Subcutaneous adipose tissue (tissue), 4 donors: ENCODE results near the gene EML2. TPM values are rescaled to one million over a fixed set of nuclear protein-coding genes. Genes with fewer than 3 reads are reported as not detected.

Experiments used
- total RNA-seq, 4 donors: library from RNA; depleted of rRNA; stranded (reverse); fragments of >200 nt; gene quantifications; one replicate each; pipeline ENCODE4 v1.1.0, GENCODE V29; 2016
- TF ChIP-seq, protein P1 (sequence below): fragments of 450-650 bp; IDR thresholded peaks from one replicate; pipeline ENCODE4 v1.5.1; 2016; ENCODE audit warnings: low read depth, mild to moderate bottlenecking, control low read depth, antibody characterized with exemption, moderate library complexity

EML2 gene
- total RNA-seq, 4 donors from 2014 or later, result 5.4 to 32.6 (median 20.7) TPM

- TF ChIP-seq, protein P1, sequence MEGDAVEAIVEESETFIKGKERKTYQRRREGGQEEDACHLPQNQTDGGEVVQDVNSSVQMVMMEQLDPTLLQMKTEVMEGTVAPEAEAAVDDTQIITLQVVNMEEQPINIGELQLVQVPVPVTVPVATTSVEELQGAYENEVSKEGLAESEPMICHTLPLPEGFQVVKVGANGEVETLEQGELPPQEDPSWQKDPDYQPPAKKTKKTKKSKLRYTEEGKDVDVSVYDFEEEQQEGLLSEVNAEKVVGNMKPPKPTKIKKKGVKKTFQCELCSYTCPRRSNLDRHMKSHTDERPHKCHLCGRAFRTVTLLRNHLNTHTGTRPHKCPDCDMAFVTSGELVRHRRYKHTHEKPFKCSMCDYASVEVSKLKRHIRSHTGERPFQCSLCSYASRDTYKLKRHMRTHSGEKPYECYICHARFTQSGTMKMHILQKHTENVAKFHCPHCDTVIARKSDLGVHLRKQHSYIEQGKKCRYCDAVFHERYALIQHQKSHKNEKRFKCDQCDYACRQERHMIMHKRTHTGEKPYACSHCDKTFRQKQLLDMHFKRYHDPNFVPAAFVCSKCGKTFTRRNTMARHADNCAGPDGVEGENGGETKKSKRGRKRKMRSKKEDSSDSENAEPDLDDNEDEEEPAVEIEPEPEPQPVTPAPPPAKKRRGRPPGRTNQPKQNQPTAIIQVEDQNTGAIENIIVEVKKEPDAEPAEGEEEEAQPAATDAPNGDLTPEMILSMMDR, result no peak
Measured at GRCh38 chr19:45576682-45577081, 62.5 kb downstream of the EML2 start.

DNA sequence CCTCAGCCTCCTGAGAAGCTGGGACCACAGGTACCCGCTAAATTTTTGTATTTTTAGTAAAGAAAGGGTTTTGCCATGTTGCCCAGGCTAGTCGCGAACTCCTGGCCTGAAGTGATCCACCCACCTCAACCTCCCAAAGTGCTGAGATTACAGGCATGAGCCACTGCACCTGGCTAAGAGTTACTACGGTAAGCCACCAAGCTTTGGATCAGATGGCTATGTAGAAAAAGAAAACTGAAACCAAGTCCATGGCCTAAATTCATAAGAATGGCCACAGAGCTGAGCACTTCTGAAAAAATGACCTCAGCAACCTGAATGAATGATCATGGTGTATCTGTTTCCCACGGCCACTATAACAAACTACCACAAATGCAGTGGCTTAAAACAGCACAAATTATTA, 64.0 kb downstream of the EML2 start:
- TF ChIP-seq, protein P1, result no peak

- TF ChIP-seq, protein P1, result no peak
Measured at GRCh38 chr19:45574526-45574925, 64.7 kb downstream of the EML2 start.

DNA sequence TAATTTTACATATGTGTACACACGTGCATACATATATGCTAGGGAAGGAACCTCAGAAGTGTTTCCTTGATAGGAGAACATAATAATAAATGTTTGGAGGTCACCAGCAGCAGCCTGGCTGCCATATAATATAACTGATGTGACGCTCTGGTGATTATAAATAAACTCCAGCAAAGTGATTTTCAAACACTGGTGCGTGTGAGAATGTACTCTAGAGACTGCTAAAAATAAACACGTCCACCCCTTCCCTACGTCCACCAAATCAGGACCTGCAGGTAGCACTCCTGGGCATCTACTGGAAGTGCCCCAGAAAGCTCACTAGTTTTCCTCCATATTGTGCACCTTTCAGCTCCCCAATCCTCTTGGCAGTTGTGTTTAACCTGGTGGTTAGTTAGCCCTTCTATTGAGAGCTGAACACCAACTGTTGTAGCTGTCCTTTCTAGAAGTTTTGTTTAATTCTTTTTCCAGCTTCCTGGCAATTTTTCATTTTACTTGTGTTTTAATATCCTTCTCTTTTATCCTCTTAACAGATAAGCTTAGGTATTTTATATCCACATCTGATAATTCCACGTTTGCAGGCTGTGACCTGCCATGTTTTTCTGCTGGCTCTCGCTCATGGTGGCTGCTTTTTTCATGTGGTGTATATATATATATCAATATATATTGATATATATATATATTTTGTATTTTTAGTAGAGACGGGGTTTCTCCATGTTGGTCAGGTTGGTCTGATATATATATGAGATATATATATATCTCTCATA, 67.6 kb downstream of the EML2 start:
- TF ChIP-seq, protein P1, result no peak

DNA sequence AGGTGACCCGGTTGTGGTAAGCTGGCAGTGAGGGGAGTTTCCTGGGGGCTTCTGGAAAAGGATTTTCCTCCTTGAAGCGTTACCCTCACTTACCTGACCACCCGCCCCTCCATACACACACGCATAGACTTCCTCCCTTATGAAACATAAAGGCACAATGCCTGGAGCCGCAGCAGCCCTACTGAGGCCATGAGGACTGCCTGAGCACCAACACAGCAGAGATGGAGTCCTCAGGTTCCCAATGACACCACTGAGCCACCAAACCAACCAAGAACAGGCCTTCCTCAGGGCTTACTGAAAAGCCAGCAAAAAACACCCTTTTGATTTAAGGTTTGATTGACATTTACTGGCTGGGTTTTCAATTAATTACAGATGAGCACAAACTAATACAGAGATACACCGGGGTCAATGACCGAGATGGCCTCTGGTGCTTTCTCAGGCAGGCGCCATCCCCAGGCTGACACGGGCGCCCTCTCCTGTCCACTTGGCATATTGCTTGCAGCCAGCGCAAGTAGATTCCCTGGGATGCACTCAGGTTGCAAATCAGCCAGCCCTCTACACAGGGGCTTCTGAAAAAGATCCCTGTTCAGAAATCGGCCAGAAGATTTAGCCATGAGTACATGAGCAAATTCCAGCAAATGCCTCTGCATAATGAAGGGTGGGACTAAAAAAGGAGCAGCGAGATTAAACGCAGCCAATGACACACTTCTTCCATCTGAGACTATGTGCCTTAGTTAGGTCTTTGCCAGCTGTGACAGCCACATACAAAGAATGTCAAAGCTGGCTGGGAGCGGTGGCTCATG, 69.4 kb downstream of the EML2 start:
- TF ChIP-seq, protein P1, result no peak

GRCh38 chr19:45568732-45569131, 70.5 kb downstream of the EML2 start:
- TF ChIP-seq, protein P1, result no peak

GRCh38 chr19:45567609-45568008, 71.6 kb downstream of the EML2 start:
- TF ChIP-seq, protein P1, result no peak
